Lung (tissue), 12 donors: ENCODE measurements around the gene NACAD. TPM values are rescaled to one million over a fixed set of nuclear protein-coding genes. Genes with fewer than 3 reads are reported as not detected.

Experiments
- ATAC-seq: fragments of 200-7000 bp; cut with Tn5 transposase; one replicate; pipeline ENCODE4 v1.9.1; 2020; ENCODE audit warnings: moderate number of reproducible peaks; ENCODE audit not compliant: insufficient read depth, low FRiP score
- DNase-seq, 3 donors: peaks; one replicate each; pipeline ENCODE4 v3.0.0-alpha.2; 2013 to 2017
- H3K27ac ChIP-seq, 2 donors: one replicate each; pipeline ENCODE4 v1.5.1; 2013; ENCODE audit warnings: mild to moderate bottlenecking in 2 of 2, moderate library complexity in 2 of 2, control low read depth in 1 of 2, inconsistent platforms in 1 of 2, low read depth in 1 of 2, low read length in 1 of 2
- H3K27me3 ChIP-seq, 3 donors: one replicate each; pipeline ENCODE4 v1.5.1; 2013; ENCODE audit warnings: low read length in 2 of 3; ENCODE audit not compliant: control insufficient read depth in 3 of 3, insufficient read depth in 3 of 3
- H3K36me3 ChIP-seq, 4 donors: one replicate each; pipeline ENCODE4 v1.5.1; 2013; ENCODE audit warnings: low read length in 4 of 4, mild to moderate bottlenecking in 1 of 4, moderate library complexity in 1 of 4; ENCODE audit not compliant: control insufficient read depth in 4 of 4, insufficient read depth in 4 of 4
- H3K4me1 ChIP-seq, 5 donors: one replicate each; pipeline ENCODE4 v1.5.1; 2013; ENCODE audit warnings: low read length in 5 of 5, mild to moderate bottlenecking in 2 of 5, moderate library complexity in 1 of 5; ENCODE audit not compliant: control insufficient read depth in 5 of 5, insufficient read depth in 5 of 5
- H3K4me3 ChIP-seq: one replicate; pipeline ENCODE4 v1.5.1; 2013; ENCODE audit warnings: mild to moderate bottlenecking, control low read depth, moderate library complexity
- H3K9ac ChIP-seq, 2 donors: one replicate each; pipeline ENCODE4 v1.5.1; 2013; ENCODE audit warnings: low read length in 2 of 2, control low read depth in 1 of 2; ENCODE audit not compliant: insufficient read depth in 1 of 2
- H3K9me3 ChIP-seq, 4 donors: one replicate each; pipeline ENCODE4 v1.5.1; 2013; ENCODE audit warnings: low read length in 3 of 4, mild to moderate bottlenecking in 1 of 4, moderate library complexity in 1 of 4; ENCODE audit not compliant: control insufficient read depth in 4 of 4, insufficient read depth in 3 of 4
- CTCF ChIP-seq: IDR thresholded peaks from 2 replicates; pipeline ENCODE4 v1.5.1; 2012; ENCODE audit warnings: mild to moderate bottlenecking; ENCODE audit errors: control extremely low read depth, extremely low read depth
- WGBS, 2 donors: extraction: QIAGEN DNeasy Blood & Tissue Kit; methylation state at CpG; one replicate each; pipeline ENCODE4 v1.1.7; 2013; 5-methylcytosine and 5-hydroxymethylcytosine counted together
- polyA plus RNA-seq, 2 donors: library from polyadenylated mRNA; stranded (reverse); fragments of 200-250 nt; gene quantifications; one replicate each; pipeline ENCODE4 v1.2.1, GENCODE V29; 2013
- total RNA-seq, 2 donors: library from RNA; depleted of rRNA in 1 of 2; stranded (reverse); fragments of >200 nt in 1 of 2; gene quantifications; one replicate each; pipeline ENCODE4 v1.2.1, GENCODE V29; 2014 to 2021
- donor health status: control.
- donor health status: control.
- donor health status: Bipolar disorder and iron deficiency.
- donor health status: healthy.
- donor health status: DM: yes; HTN: yes; CAD: no.

Gene NACAD
- total and polyA plus RNA-seq, 4 donors = 0.85 to 3.7 (median 1.7) TPM

GRCh38 chr7:45129906-45130305, 41.1 kb upstream of the NACAD start:
- ATAC-seq (no peak), DNase-seq (no peak)
- H3K9ac ChIP-seq = no peak overlapping the region
- no peaks in the 10 kb centered on the region for H3K4me1 ChIP-seq
- H3K4me3 ChIP-seq = no peak overlapping the region
- H3K27me3 ChIP-seq = no peaks in the 10 kb centered on the region
- no peak for TF ChIP-seq CTCF
- H3K27ac ChIP-seq = no peak overlapping the region
- WGBS, 2 donors = 80 to 91% methylated on average over 12 of the region's 12 CpGs
- H3K9me3 ChIP-seq = no peaks in the 10 kb centered on the region
- no peaks in the 10 kb centered on the region for H3K36me3 ChIP-seq

GRCh38 chr7:45129181-45129800, 40.5 kb upstream of the NACAD start:
- no peak overlapping the region for H3K9ac ChIP-seq
- no peaks in the 10 kb centered on the region for H3K36me3 ChIP-seq
- DNase-seq (no peak), ATAC-seq (no peak)
- H3K27me3 ChIP-seq = no peaks in the 10 kb centered on the region
- no peak overlapping the region for H3K27ac ChIP-seq
- H3K4me3 ChIP-seq = no peak overlapping the region
- TF ChIP-seq CTCF = no peak
- WGBS, 2 donors = 87 to 90% methylated on average over 15 of the region's 15 CpGs
- no peaks in the 10 kb centered on the region for H3K9me3 ChIP-seq
- H3K4me1 ChIP-seq = no peaks in the 10 kb centered on the region

GRCh38 chr7:45126920-45127319, 38.2 kb upstream of the NACAD start:
- H3K27me3 ChIP-seq = no peaks in the 10 kb centered on the region
- TF ChIP-seq CTCF = no peak
- WGBS, 2 donors = 88 to 94% methylated on average over 6 of the region's 6 CpGs
- ATAC-seq = no peak
- H3K36me3 ChIP-seq = no peaks in the 10 kb centered on the region
- no peak overlapping the region for H3K27ac ChIP-seq
- H3K9me3 ChIP-seq = no peaks in the 10 kb centered on the region
- no peak for DNase-seq
- H3K9ac ChIP-seq = no peak overlapping the region
- H3K4me1 ChIP-seq = peaks cover 0 to 3% (median 0%) of the 10 kb centered on the region in 5 donors
- no peak overlapping the region for H3K4me3 ChIP-seq

GRCh38 chr7:45126201-45126600, 37.4 kb upstream of the NACAD start:
- H3K36me3 ChIP-seq = no peaks in the 10 kb centered on the region
- H3K9me3 ChIP-seq = no peaks in the 10 kb centered on the region
- no peak overlapping the region for H3K4me3 ChIP-seq
- no peak overlapping the region for H3K9ac ChIP-seq
- H3K4me1 ChIP-seq = peaks cover 0 to 3% (median 0%) of the 10 kb centered on the region in 5 donors
- H3K27me3 ChIP-seq = no peaks in the 10 kb centered on the region
- no peak for TF ChIP-seq CTCF
- DNase-seq (no peak), ATAC-seq (no peak)
- 81 to 85% methylated on average over 6 of the region's 6 CpGs for WGBS, 2 donors
- no peak overlapping the region for H3K27ac ChIP-seq
